Measurements from ENCODE around the gene SLC4A2. TPM values are rescaled to one million over a fixed set of nuclear protein-coding genes. Genes with fewer than 3 reads are reported as not detected.

SLC4A2 gene
- total RNA-seq, 2 experiments from 2014 or later: 25.6 to 29.7 TPM

GRCh38 chr7:151081170-151082101 lies 22.0 kb downstream of the SLC4A2 start:
- Mint-ChIP-seq H3K27ac (peak overlapping the region; percentile 73), H3K9me3 (no peaks in the 10 kb centered on the region), H3K36me3 (ENCODE audit: low read depth) (peaks cover 7% of the 10 kb centered on the region), H3K4me1 (ENCODE audit: low read depth) (peaks cover 39% of the 10 kb centered on the region), H3K27me3 (ENCODE audit: low read depth) (peaks cover 7% of the 10 kb centered on the region), H3K4me3 (peak overlapping the region; percentile 86)
- CTCF ChIA-PET: interaction anchor here (0.6 to 1.2 kb wide), 3 partner anchors 31 to 569 kb away, joined by 3 to 6 read pairs (median 4); no protein-coding TSS in a partner anchor
- no peak for DNase-seq
- intact Hi-C loops (cut with micrococcal nuclease): loop anchor here (2.0 to 10.0 kb wide), 5 partner anchors 63 to 1207 kb away; partner anchors contain the start of genes ACTR3C, ATP6V0E2, LRRC61 and ZNF775

GRCh38 chr7:151082141-151083070 lies 23.0 kb downstream of the SLC4A2 start:
- CTCF ChIA-PET: interaction anchor here (0.6 to 2.3 kb wide), 5 partner anchors 10 to 366 kb away, joined by 3 to 6 read pairs (median 3); no protein-coding TSS in a partner anchor
- H3K27ac Mint-ChIP-seq: peak overlapping the region; percentile 86
- intact Hi-C loops (cut with micrococcal nuclease): loop anchor here (1.0 to 10.0 kb wide), 6 partner anchors 69 to 1208 kb away; partner anchors contain the start of genes ABCF2, ACTR3C, ATP6V0E2 and LRRC61
- peaks cover 39% of the 10 kb centered on the region for H3K4me1 Mint-ChIP-seq (ENCODE audit: low read depth)
- no peak for DNase-seq
- no peaks in the 10 kb centered on the region for H3K9me3 Mint-ChIP-seq
- peaks cover 7% of the 10 kb centered on the region for H3K27me3 Mint-ChIP-seq (ENCODE audit: low read depth)
- peaks cover 7% of the 10 kb centered on the region for H3K36me3 Mint-ChIP-seq (ENCODE audit: low read depth)
- peak overlapping the region; percentile 86 for H3K4me3 Mint-ChIP-seq

GRCh38 chr7:151083071-151083823 lies 23.9 kb downstream of the SLC4A2 start, which contains the start of gene TMUB1:
TMUB1 (minus strand) TSS chr7:151083493; CDS start chr7:151082563, 930 bp downstream.
- Mint-ChIP-seq H3K4me1 (ENCODE audit: low read depth) (peaks cover 38% of the 10 kb centered on the region), H3K27ac (peak within 1 kb of the TSS; percentile 86), H3K36me3 (ENCODE audit: low read depth) (peaks cover 7% of the 10 kb centered on the region), H3K9me3 (no peaks in the 10 kb centered on the region), H3K27me3 (ENCODE audit: low read depth) (peaks cover 7% of the 10 kb centered on the region), H3K4me3 (peak within 1 kb of the TSS; percentile 86)
- intact Hi-C loops (cut with micrococcal nuclease): loop anchor here (1.0 to 10.0 kb wide), 6 partner anchors 70 to 1208 kb away; partner anchors contain the start of genes ABCF2, ACTR3C, ATP6V0E2 and LRRC61
- peak; percentile 78 for DNase-seq
- CTCF ChIA-PET: interaction anchor here (0.6 to 2.3 kb wide), 5 partner anchors 9 to 82 kb away, joined by 3 to 6 read pairs (median 3); no protein-coding TSS in a partner anchor

GRCh38 chr7:151083824-151084160 lies 24.4 kb downstream of the SLC4A2 start:
- H3K27me3 Mint-ChIP-seq (ENCODE audit: low read depth): peaks cover 7% of the 10 kb centered on the region
- CTCF ChIA-PET: interaction anchor here (0.6 to 2.3 kb wide), 3 partner anchors 27 to 82 kb away, joined by 3 to 6 read pairs (median 3); no protein-coding TSS in a partner anchor
- no peak for DNase-seq
- peaks cover 40% of the 10 kb centered on the region for H3K4me1 Mint-ChIP-seq (ENCODE audit: low read depth)
- peak overlapping the region; percentile 67 for H3K4me3 Mint-ChIP-seq
- intact Hi-C loops (cut with micrococcal nuclease): loop anchor here (1.0 to 10.0 kb wide), 6 partner anchors 70 to 1209 kb away; partner anchors contain the start of genes ABCF2, ACTR3C, ATP6V0E2 and LRRC61
- H3K27ac Mint-ChIP-seq: no peak overlapping the region
- no peaks in the 10 kb centered on the region for H3K9me3 Mint-ChIP-seq
- peaks cover 7% of the 10 kb centered on the region for H3K36me3 Mint-ChIP-seq (ENCODE audit: low read depth)

GRCh38 chr7:151085329-151085690 lies 25.9 kb downstream of the SLC4A2 start:
- H3K27me3 Mint-ChIP-seq (ENCODE audit: low read depth): peaks cover 9% of the 10 kb centered on the region
- CTCF ChIA-PET: interaction anchor here (0.5 to 1.2 kb wide), 8 partner anchors 10 to 250 kb away, joined by 3 to 4 read pairs (median 3); no protein-coding TSS in a partner anchor
- H3K4me1 Mint-ChIP-seq (ENCODE audit: low read depth): peaks cover 32% of the 10 kb centered on the region
- H3K9me3 Mint-ChIP-seq: no peaks in the 10 kb centered on the region
- no peak overlapping the region for H3K27ac Mint-ChIP-seq
- peak overlapping the region; percentile 78 for H3K4me3 Mint-ChIP-seq
- intact Hi-C loops (cut with micrococcal nuclease): loop anchor here (10.0 kb wide), 2 partner anchors 711 to 1211 kb away; partner anchors contain the start of genes ATP6V0E2 and ZNF775
- peaks cover 4% of the 10 kb centered on the region for H3K36me3 Mint-ChIP-seq (ENCODE audit: low read depth)
- DNase-seq: no peak

GRCh38 chr7:151085691-151086620 lies 26.6 kb downstream of the SLC4A2 start, which contains the start of gene AGAP3:
AGAP3 (plus strand) TSS chr7:151086475; CDS start chr7:151086742, 267 bp downstream.
- no peaks in the 10 kb centered on the region for H3K9me3 Mint-ChIP-seq
- peaks cover 9% of the 10 kb centered on the region for H3K27me3 Mint-ChIP-seq (ENCODE audit: low read depth)
- H3K27ac Mint-ChIP-seq: peak within 1 kb of the TSS; percentile 18
- peak; percentile 36 for DNase-seq
- intact Hi-C loops (cut with micrococcal nuclease): loop anchor here (2.0 to 10.0 kb wide), 3 partner anchors 25 to 1211 kb away; partner anchors contain the start of genes ATP6V0E2 and ZNF775
- peaks cover 32% of the 10 kb centered on the region for H3K4me1 Mint-ChIP-seq (ENCODE audit: low read depth)
- peak within 1 kb of the TSS; percentile 84 for H3K4me3 Mint-ChIP-seq
- CTCF ChIA-PET: interaction anchor here (0.5 to 1.1 kb wide), 3 partner anchors 34 to 77 kb away, joined by 3 read pairs; no protein-coding TSS in a partner anchor
- H3K36me3 Mint-ChIP-seq (ENCODE audit: low read depth): peaks cover 4% of the 10 kb centered on the region

- peaks cover 30% of the 10 kb centered on the region for H3K4me1 Mint-ChIP-seq (ENCODE audit: low read depth)
- peaks cover 9% of the 10 kb centered on the region for H3K27me3 Mint-ChIP-seq (ENCODE audit: low read depth)
- peaks cover 4% of the 10 kb centered on the region for H3K36me3 Mint-ChIP-seq (ENCODE audit: low read depth)
- no peak overlapping the region for H3K27ac Mint-ChIP-seq
- intact Hi-C loops (cut with micrococcal nuclease): loop anchor here (2.0 to 10.0 kb wide), 3 partner anchors 24 to 1212 kb away; partner anchors contain the start of genes ATP6V0E2 and ZNF775
- peak; percentile 50 for DNase-seq
- H3K9me3 Mint-ChIP-seq: no peaks in the 10 kb centered on the region
- peak overlapping the region; percentile 84 for H3K4me3 Mint-ChIP-seq
- CTCF ChIA-PET: interaction anchor here (1.0 to 4.8 kb wide), 2 partner anchors 14 to 24 kb away, joined by 3 to 49 read pairs; no protein-coding TSS in a partner anchor
Observed at GRCh38 chr7:151086802-151087244, 27.4 kb downstream of the SLC4A2 start.

- no peak overlapping the region for H3K27ac Mint-ChIP-seq
- CTCF ChIA-PET: interaction anchor here (0.7 to 4.8 kb wide), 4 partner anchors 14 to 79 kb away, joined by 3 to 49 read pairs (median 3); partner anchors contain the start of gene ABCB8
- peaks cover 24% of the 10 kb centered on the region for H3K4me1 Mint-ChIP-seq (ENCODE audit: low read depth)
- peak; percentile 43 for DNase-seq
- no peaks in the 10 kb centered on the region for H3K9me3 Mint-ChIP-seq
- H3K4me3 Mint-ChIP-seq: peak overlapping the region; percentile 84
- peaks cover 9% of the 10 kb centered on the region for H3K27me3 Mint-ChIP-seq (ENCODE audit: low read depth)
- intact Hi-C loops (cut with micrococcal nuclease): loop anchor here (2.0 to 10.0 kb wide), 3 partner anchors 23 to 1213 kb away; partner anchors contain the start of genes ATP6V0E2 and ZNF775
- peaks cover 2% of the 10 kb centered on the region for H3K36me3 Mint-ChIP-seq (ENCODE audit: low read depth)
Observed at GRCh38 chr7:151087245-151088018, 28.0 kb downstream of the SLC4A2 start.

All from activated naive CD4-positive, alpha-beta T cell treated with anti-CD3 and anti-CD28 coated beads for 36 hours (primary cell).